HAP-1 (cell line): Measurements from ENCODE around the gene PNMA5.
"Not testable (repeated sequence)": the region's sequence is repeated elsewhere in the genome, so short reads cannot be mapped to it uniquely, and the experiment has no call there.

Experiments used
- DNase-seq, 2 experiments: peaks; one replicate each; pipeline ENCODE4 v3.0.0-alpha.2; 2016 to 2020; ENCODE audit warnings: low spot score in 2 of 2
- H3K27me3 ChIP-seq: fragments of 250-450 bp; sonication (Bioruptor Pico); 2 replicates; pipeline ENCODE4 v1.5.1; 2020; ENCODE audit warnings: low read depth, mild to moderate bottlenecking, moderate library complexity
- H3K36me3 ChIP-seq: fragments of 250-450 bp; sonication (Bioruptor Pico); replicated peaks from 2 replicates; pipeline ENCODE4 v1.5.1; 2020; ENCODE audit warnings: mild to moderate bottlenecking
- H3K4me1 ChIP-seq: fragments of 250-450 bp; sonication (Bioruptor Pico); 2 replicates; pipeline ENCODE4 v1.5.1; 2020; ENCODE audit warnings: mild to moderate bottlenecking
- H3K4me3 ChIP-seq: fragments of 250-450 bp; sonication (Bioruptor Pico); 2 replicates; pipeline ENCODE4 v1.5.1; 2020; ENCODE audit warnings: mild to moderate bottlenecking, moderate library complexity
- H3K9me3 ChIP-seq: fragments of 250-450 bp; sonication (Bioruptor Pico); 2 replicates; pipeline ENCODE4 v1.5.1; 2020; ENCODE audit warnings: mild to moderate bottlenecking, moderate library complexity
- in situ Hi-C: fragments of 300-500 bp; cut with MboI; formaldehyde crosslinking; loops from 3 replicates; pipeline ENCODE4 v1.14.3; 2020; ENCODE audit warnings: low sequenced_read_pairs, inconsistent platforms, mixed read lengths

Gene PNMA5

DNA sequence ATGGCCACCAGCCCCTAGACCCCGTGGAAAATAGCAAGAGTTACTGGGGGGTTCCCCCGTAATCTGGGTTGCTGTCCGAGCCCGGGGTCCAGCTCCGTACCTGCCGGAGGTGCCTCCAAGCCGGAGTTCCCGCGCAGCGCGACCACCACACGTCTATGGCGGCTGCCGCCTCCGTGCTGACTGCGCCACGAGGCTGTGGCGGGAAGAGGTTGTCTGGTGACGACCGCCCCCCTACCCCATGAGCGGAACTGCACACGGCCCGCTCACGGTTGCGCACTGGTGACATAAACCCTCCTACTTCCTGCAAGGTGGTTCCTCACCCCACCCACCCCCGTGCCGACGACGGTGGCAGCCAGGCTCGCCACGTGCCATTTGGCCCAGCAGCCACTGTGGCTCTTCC, at the start of gene PNMA5:
PNMA5 (minus strand) TSS at position 184 of the 400 bp plus-strand sequence. CDS start 2,518 bp downstream, outside the sequence.
- in situ Hi-C loops = no loop called here
- Histone ChIP-seq H3K4me3 (no peak within 1 kb of the TSS), H3K4me1 (no peaks in the 10 kb centered on the region), H3K27me3 (no peaks in the 10 kb centered on the region), H3K9me3 (no peaks in the 10 kb centered on the region), H3K36me3 (no peaks in the 10 kb centered on the region)
- no peak for DNase-seq

DNA sequence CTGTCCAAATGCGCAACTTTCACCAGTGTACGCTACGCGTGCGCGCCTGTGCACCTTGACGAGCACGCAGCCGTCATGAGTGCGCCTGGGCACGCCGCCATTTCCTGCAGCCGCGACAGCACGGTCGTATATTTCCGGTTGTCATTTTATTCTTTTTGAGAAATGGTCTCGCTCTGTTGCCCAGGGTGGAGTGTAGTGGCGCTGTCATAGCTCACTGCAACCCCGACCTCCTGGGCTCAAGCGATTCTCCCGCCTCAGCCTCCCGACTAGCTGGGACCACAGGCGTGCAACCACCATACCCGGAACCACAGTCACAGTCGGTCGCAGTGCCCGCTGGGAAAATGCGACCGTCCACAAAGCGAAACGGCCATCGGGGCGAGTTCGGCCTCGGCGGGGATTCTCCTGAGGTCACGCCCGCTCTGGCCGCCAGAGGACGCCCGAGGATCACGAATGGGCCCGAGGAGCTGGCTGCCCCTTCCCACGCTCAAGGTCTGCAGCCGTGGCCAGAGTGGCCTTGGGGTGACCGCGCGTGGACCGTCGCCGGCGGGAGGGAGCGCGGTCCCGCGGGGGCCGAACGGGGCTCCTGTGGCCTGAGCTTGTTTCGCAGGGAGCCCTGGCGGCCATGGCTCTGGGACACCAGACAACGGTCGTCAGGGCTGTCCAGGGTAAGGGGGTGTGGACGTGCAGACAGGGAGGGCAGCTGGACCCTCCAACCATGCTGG, 38.6 kb upstream of the PNMA5 start:
- H3K4me3 ChIP-seq = no peak overlapping the region; the same call in 1 of the 2 replicates
- in situ Hi-C loops = loop anchor here (5.0 to 10.0 kb wide), 2 partner anchors 475 to 632 kb away; no protein-coding TSS in a partner anchor
- no peaks in the 10 kb centered on the region; the same call in 1 of the 2 replicates for H3K9me3 ChIP-seq
- no peaks in the 10 kb centered on the region for H3K27me3 ChIP-seq
- peak; percentile 36 to 87 for DNase-seq
- peaks cover 4% of the 10 kb centered on the region; the same call in 1 of the 2 replicates for H3K4me1 ChIP-seq
- H3K36me3 ChIP-seq = no peaks in the 10 kb centered on the region

DNA sequence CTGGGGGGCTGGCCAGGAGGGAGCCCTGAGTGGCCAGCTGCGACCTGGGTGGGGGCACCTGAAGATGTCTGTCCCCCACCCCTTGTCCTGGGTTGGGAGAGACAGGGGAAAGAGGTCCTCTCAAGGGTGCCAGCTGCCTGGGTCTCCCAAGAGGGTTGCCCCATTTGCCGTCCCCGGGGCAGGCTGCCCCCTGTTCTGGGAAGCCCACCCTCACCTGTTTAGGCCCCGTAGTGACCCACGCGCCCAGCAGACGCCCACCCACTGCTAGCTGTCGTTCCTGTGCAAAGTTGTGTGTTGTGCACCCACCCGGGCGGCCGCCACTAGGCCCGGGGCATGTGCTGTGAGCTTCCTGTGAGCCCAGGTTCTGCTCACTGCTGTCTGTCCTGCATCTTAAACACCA, 36.9 kb upstream of the PNMA5 start:
- H3K9me3 ChIP-seq = no peaks in the 10 kb centered on the region; the same call in 1 of the 2 replicates
- no peak for DNase-seq
- peaks cover 4% of the 10 kb centered on the region; the same call in 1 of the 2 replicates for H3K4me1 ChIP-seq
- no peak overlapping the region for H3K4me3 ChIP-seq
- in situ Hi-C loops = loop anchor here (5.0 to 10.0 kb wide), 2 partner anchors 476 to 634 kb away; no protein-coding TSS in a partner anchor
- no peaks in the 10 kb centered on the region for H3K36me3 ChIP-seq
- H3K27me3 ChIP-seq = no peaks in the 10 kb centered on the region

DNA sequence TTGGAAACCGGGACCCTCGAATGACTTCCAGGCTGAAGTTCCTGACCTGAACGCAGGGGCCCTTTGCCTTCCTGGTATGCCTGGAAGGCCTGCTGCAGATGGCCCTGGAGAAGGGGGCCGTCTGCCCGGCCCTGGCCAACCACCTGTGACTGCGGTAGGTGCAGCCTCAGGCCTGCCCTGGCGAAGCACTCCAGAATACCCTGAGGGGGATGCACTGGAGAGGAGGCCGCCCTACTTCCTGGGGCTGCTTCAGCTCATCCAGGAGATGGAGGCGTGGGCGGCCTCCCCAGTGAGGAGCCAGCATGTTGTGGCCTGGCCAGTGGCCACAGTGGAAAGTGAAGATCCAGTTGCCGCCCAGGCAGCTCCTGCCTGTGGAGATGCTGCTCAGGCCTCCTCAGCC, 36.0 kb upstream of the PNMA5 start:
- Histone ChIP-seq H3K4me3 (no peak overlapping the region), H3K9me3 (no peaks in the 10 kb centered on the region; the same call in 1 of the 2 replicates), H3K27me3 (no peaks in the 10 kb centered on the region), H3K36me3 (no peaks in the 10 kb centered on the region), H3K4me1 (peaks cover 4% of the 10 kb centered on the region; the same call in 1 of the 2 replicates)
- in situ Hi-C loops = loop anchor here (5.0 to 10.0 kb wide), 2 partner anchors 477 to 635 kb away; no protein-coding TSS in a partner anchor
- no peak for DNase-seq

DNA sequence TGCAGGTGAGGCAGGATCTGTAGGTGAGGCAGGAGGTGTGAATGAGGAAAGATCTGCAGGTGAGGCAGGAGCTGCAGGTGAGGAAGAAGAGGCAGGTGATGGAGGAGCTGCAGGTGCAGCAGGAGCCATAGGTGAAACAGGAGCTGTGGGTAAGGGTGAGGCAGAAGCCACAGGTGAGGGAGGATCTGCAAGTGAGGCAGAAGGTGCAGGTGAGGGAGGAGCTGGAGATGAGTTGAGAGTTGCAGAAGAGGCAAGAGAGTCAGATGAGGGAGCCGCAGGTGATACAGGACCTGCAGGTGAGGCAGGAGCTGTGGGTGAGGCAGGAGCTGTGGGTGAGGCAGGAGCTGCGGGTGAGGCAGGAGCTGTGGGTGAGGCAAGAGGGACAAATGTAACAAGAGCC, 35.2 kb upstream of the PNMA5 start:
- Histone ChIP-seq H3K4me1 (peaks cover 4% of the 10 kb centered on the region; the same call in 1 of the 2 replicates), H3K27me3 (no peaks in the 10 kb centered on the region), H3K9me3 (no peaks in the 10 kb centered on the region; the same call in 1 of the 2 replicates), H3K4me3 (no peak overlapping the region), H3K36me3 (no peaks in the 10 kb centered on the region)
- in situ Hi-C loops = no loop called here
- no peak for DNase-seq

DNA sequence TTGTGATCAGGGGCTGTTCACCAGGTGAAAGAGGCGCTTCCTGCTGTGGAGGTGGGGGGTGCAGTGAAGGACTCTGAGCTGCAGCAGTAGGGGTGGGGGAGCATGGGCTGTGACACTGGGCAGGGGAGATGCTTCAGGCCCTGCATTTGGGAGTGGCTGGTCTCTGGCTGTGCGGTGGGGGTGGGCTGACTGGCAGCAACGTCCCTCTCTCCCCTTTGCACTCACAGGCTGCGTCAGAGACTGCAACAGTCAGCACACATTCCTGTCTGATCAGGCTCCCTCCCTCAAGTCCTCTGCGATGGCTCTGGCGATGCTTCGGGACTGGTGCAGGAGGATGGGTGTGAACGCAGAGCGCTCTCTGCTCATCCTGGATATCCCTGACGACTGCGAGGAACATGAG, 34.6 kb upstream of the PNMA5 start:
- not testable (repeated sequence) for H3K9me3 ChIP-seq, H3K27me3 ChIP-seq

DNA sequence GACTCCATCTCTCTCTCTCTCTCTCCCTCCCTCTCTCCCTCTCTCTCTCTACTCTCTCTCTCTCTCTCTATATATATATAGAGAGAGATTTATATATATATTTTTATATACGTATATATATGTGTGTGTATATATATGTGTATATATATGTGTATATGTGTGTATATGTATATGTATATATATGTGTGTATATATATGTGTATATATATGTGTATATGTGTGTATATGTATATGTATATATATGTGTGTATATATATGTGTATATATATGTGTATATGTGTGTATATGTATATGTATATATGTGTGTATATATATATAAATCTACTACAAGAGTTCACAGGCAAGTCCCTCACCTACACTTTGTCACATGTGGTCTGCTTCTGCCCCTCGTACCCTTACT, 32.6 kb upstream of the PNMA5 start:
- H3K4me1 ChIP-seq, DNase-seq, in situ Hi-C loops, H3K9me3 ChIP-seq, H3K27me3 ChIP-seq, H3K36me3 ChIP-seq, H3K4me3 ChIP-seq: not testable (repeated sequence)

More for the DNA sequence above, 34.6 kb upstream of the PNMA5 start:
- in situ Hi-C loops, H3K4me3 ChIP-seq, H3K4me1 ChIP-seq, DNase-seq, H3K36me3 ChIP-seq: not testable (repeated sequence)

DNA sequence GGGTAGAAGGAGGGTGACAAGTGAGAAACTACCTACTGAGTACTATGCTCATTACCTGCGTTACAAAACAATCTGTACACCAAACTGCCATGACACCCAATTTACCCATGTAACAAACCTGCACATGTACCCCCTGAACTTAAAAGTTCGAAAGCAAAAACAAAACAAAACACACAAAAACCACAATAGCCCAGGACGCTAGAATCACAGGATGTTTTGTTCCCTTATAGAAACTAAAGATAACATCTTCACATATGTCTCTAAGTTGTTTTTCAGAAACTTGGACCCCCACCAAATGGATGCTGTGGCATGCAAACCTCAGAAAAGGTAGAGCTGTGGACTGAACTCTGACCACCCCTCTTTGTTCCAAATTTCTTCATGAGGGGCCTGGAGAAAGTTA, 25.2 kb upstream of the PNMA5 start:
- H3K36me3 ChIP-seq = no peaks in the 10 kb centered on the region
- no peak overlapping the region for H3K4me3 ChIP-seq
- H3K4me1 ChIP-seq = no peaks in the 10 kb centered on the region
- peaks cover 6% of the 10 kb centered on the region for H3K27me3 ChIP-seq
- no peaks in the 10 kb centered on the region for H3K9me3 ChIP-seq
- in situ Hi-C loops = no loop called here
- no peak for DNase-seq

DNA sequence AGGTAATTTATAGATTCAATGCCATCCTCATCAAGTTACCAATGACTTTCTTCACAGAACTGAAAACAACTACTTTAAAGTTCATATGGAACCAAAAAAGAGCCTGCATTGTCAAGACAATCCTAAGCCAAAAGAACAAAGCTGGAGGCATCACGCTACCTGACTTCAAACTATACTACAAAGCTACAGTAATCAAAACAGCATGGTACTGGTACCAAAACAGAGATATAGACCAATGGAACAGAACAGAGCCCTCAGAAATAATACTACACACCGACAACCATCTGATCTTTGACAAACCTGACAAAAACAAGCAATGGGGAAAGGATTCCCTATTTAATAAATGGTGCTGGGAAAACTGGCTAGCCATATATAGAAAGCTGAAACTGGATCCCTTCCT, 23.3 kb upstream of the PNMA5 start:
- in situ Hi-C loops, H3K4me1 ChIP-seq, DNase-seq, H3K36me3 ChIP-seq, H3K4me3 ChIP-seq, H3K9me3 ChIP-seq: not testable (repeated sequence)
- H3K27me3 ChIP-seq = peaks cover 13% of the 10 kb centered on the region

DNA sequence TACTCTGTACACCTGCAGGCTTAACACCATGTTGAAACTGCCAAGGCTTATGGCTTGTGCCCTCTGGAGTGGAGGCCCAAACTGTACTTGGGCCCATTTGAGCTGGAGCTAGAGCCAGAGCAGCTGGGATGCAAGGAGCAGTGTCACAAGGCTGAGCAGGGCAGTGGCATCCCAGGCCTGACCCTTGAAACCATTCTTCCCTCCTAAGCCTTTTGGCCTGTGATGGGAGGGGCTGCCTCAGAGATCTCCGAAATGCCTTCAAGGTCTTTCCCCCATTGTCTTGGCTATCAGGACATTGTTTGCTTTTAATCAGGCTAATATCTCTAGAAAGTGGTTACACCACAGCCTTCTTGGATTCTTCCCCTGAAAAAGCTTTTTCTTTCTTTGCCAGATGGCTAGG, 10.9 kb upstream of the PNMA5 start:
- H3K36me3 ChIP-seq = no peaks in the 10 kb centered on the region
- peaks cover 3% of the 10 kb centered on the region; the same call in 1 of the 2 replicates for H3K9me3 ChIP-seq
- H3K4me3 ChIP-seq = no peak overlapping the region
- H3K27me3 ChIP-seq = 0 out of 2 replicates have a peak, but pooled peaks cover under 1% of the 10 kb centered on the region
- in situ Hi-C loops = no loop called here
- no peak for DNase-seq
- H3K4me1 ChIP-seq = no peaks in the 10 kb centered on the region

DNA sequence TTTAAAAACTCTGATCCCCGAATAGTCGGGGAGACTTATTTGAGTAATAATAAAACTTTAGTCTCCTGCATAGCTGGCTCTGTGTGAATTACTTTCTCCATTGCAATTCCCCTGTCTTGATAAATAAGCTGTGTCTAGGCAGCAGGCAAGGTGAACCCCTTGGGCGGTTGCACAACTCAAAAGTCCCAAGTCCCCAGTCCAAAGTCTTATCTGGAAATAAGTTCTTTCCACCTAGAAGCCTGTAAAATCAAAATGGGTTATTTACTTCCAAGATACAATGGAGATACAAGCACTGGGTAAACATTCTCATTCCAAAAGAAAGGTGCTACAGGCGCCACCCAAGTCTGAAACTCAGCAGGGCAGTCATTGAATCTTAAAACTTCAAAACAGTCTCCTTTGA, 10.1 kb upstream of the PNMA5 start:
- no peaks in the 10 kb centered on the region for H3K27me3 ChIP-seq
- no peak for DNase-seq
- no peaks in the 10 kb centered on the region for H3K4me1 ChIP-seq
- H3K9me3 ChIP-seq = peaks cover 3% of the 10 kb centered on the region; the same call in 1 of the 2 replicates
- no peak overlapping the region for H3K4me3 ChIP-seq
- H3K36me3 ChIP-seq = no peaks in the 10 kb centered on the region
- in situ Hi-C loops = no loop called here

DNA sequence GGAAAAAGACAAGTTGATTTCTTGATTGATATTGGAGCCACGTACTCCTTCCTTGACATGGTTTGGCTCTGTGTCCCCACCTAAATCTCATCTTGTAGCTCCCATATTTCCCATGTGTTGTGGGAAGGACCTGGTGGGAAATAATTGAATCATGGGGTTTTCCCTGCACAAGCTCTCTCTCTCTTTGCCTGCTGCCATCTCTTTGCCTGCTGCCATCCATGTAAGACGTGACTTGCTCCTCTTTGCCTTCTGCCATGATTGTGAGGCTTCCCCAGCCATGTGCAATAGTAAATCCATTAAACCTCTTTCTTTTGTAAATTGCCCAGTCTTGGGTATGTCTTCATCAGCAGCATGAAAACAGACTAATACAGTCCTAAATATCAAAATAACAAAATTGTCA, 8.3 kb upstream of the PNMA5 start:
- in situ Hi-C loops, DNase-seq, H3K4me1 ChIP-seq, H3K36me3 ChIP-seq, H3K4me3 ChIP-seq, H3K27me3 ChIP-seq, H3K9me3 ChIP-seq: not testable (repeated sequence)

DNA sequence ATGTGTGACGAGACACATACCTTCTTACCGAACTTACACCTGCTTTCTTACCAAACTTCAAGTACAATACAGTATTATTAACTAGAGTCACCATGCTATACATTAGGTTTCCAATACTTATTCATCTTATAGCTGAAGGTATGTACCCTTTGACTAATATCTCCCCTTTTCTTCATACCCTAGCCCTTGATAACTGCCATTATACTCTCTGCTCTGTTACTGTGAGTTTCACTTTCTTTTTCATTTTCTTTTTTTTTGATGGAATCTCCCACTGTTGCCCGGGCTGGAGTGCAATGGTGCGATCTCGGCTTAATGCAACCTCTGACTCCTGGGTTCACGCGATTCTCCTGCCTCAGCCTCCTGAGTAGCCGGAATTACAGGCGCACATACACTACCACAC, 3.4 kb upstream of the PNMA5 start:
- Histone ChIP-seq H3K9me3 (no peaks in the 10 kb centered on the region), H3K36me3 (no peaks in the 10 kb centered on the region), H3K27me3 (no peaks in the 10 kb centered on the region), H3K4me1 (no peaks in the 10 kb centered on the region), H3K4me3 (no peak overlapping the region)
- DNase-seq = no peak
- in situ Hi-C loops = no loop called here

DNA sequence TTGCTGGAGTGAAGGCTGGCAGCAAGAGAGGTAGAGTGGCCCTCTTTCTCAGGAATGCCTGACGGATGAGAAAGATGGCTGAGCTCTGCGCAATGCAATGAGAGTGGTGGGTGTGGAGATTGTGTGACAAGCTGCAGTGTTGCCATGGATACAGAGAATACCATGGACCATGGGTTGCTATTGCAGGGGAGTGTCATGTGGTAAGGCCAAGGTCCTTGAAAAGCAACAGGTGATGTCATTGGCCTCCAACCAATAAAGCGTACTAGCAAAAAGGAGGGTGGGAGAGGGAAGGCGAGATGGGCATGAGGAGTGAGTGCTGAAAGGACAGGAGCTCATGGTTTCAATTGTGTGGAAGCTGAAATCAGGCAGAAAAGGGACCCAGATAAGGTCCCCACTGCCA, 1.8 kb downstream of the PNMA5 start:
- H3K4me1 ChIP-seq = no peaks in the 10 kb centered on the region
- H3K4me3 ChIP-seq = no peak overlapping the region
- no peaks in the 10 kb centered on the region for H3K36me3 ChIP-seq
- no peak for DNase-seq
- no peaks in the 10 kb centered on the region for H3K27me3 ChIP-seq
- no peaks in the 10 kb centered on the region for H3K9me3 ChIP-seq
- in situ Hi-C loops = no loop called here
